Trophoblast cell (in vitro differentiated cells and primary cell): ENCODE data around the gene TMED4.

ENCODE experiments used
- DNase-seq, 2 donors: peaks; one replicate each; pipeline ENCODE4 v3.0.0-alpha.2; 2016
- H2AFZ ChIP-seq: 2 replicates; pipeline ENCODE4 v1.6.1; 2013; ENCODE audit warnings: low read length, moderate library complexity, mild to moderate bottlenecking; ENCODE audit not compliant: insufficient read depth, poor library complexity
- H2AK5ac ChIP-seq: 2 replicates; pipeline ENCODE4 v1.6.1; 2013; ENCODE audit warnings: mild to moderate bottlenecking, low read length
- H2BK120ac ChIP-seq: 2 replicates; pipeline ENCODE4 v1.6.1; 2013; ENCODE audit warnings: low read length, mild to moderate bottlenecking, moderate library complexity; ENCODE audit not compliant: insufficient read depth, poor library complexity
- H2BK12ac ChIP-seq: 2 replicates; pipeline ENCODE4 v1.6.1; 2013; ENCODE audit warnings: mild to moderate bottlenecking, low read length, moderate library complexity
- H2BK5ac ChIP-seq: 2 replicates; pipeline ENCODE4 v1.6.1; 2013; ENCODE audit warnings: low read length, low read depth, moderate library complexity, mild to moderate bottlenecking; ENCODE audit not compliant: poor library complexity
- H3K14ac ChIP-seq: 2 replicates; pipeline ENCODE4 v1.6.1; 2013; ENCODE audit warnings: mild to moderate bottlenecking, low read length
- H3K18ac ChIP-seq: 2 replicates; pipeline ENCODE4 v1.6.1; 2013; ENCODE audit warnings: mild to moderate bottlenecking, low read length
- H3K23ac ChIP-seq: 2 replicates; pipeline ENCODE4 v1.6.1; 2013; ENCODE audit warnings: low read length
- H3K27ac ChIP-seq: 2 replicates; pipeline ENCODE4 v1.5.1; 2013; ENCODE audit warnings: low read depth, mild to moderate bottlenecking, inconsistent platforms, low read length, moderate library complexity
- H3K27me3 ChIP-seq: 2 replicates; pipeline ENCODE4 v1.6.1; 2013; ENCODE audit warnings: inconsistent platforms, mild to moderate bottlenecking, low read length, moderate library complexity; ENCODE audit not compliant: insufficient read depth
- H3K36me3 ChIP-seq, 2 experiments: 1 replicate in 1 of 2; 2 replicates in 1 of 2; pipeline ENCODE4 v1.6.1; 2013; ENCODE audit warnings: low read length in 2 of 2, mild to moderate bottlenecking in 2 of 2, moderate library complexity in 1 of 2; ENCODE audit not compliant: insufficient read depth in 2 of 2, control insufficient read depth in 1 of 2
- H3K4ac ChIP-seq: 2 replicates; pipeline ENCODE4 v1.6.1; 2013; ENCODE audit warnings: low read depth, mild to moderate bottlenecking, low read length, moderate library complexity
- H3K4me1 ChIP-seq, 2 experiments: 1 replicate in 1 of 2; 2 replicates in 1 of 2; pipeline ENCODE4 v1.6.1; 2013; ENCODE audit warnings: low read length in 2 of 2, mild to moderate bottlenecking in 2 of 2, moderate library complexity in 1 of 2; ENCODE audit not compliant: insufficient read depth in 2 of 2, control insufficient read depth in 1 of 2
- H3K4me2 ChIP-seq: 2 replicates; pipeline ENCODE4 v1.6.1; 2013; ENCODE audit warnings: inconsistent platforms, mild to moderate bottlenecking, low read length, moderate library complexity
- H3K4me3 ChIP-seq: 2 replicates; pipeline ENCODE4 v1.5.1; 2013; ENCODE audit warnings: mild to moderate bottlenecking, low read depth, low read length, inconsistent platforms
- H3K79me1 ChIP-seq: one replicate; pipeline ENCODE4 v1.6.1; 2013; ENCODE audit warnings: low read length
- H3K79me2 ChIP-seq: 2 replicates; pipeline ENCODE4 v1.6.1; 2013; ENCODE audit warnings: low read length, mild to moderate bottlenecking; ENCODE audit not compliant: control insufficient read depth, insufficient read depth, poor library complexity
- H3K9ac ChIP-seq: 2 replicates; pipeline ENCODE4 v1.6.1; 2013; ENCODE audit warnings: mild to moderate bottlenecking, low read length
- H3K9me3 ChIP-seq: 2 replicates; pipeline ENCODE4 v1.6.1; 2013; ENCODE audit warnings: low read depth, mild to moderate bottlenecking, control low read depth, inconsistent platforms, low read length; ENCODE audit not compliant: insufficient read depth
- H4K12ac ChIP-seq: 2 replicates; pipeline ENCODE4 v1.6.1; 2013; ENCODE audit warnings: low read depth, mild to moderate bottlenecking, low read length, moderate library complexity
- H4K8ac ChIP-seq: 2 replicates; pipeline ENCODE4 v1.6.1; 2013; ENCODE audit warnings: low read depth, mild to moderate bottlenecking, low read length, moderate library complexity
- H4K91ac ChIP-seq: one replicate; pipeline ENCODE4 v1.6.1; 2013; ENCODE audit warnings: low read depth, mild to moderate bottlenecking, low read length, moderate library complexity
- WGBS: extraction: QIAGEN DNeasy Blood & Tissue Kit; methylation state at CpG from one replicate; pipeline ENCODE4 v1.1.7; 2013; ENCODE audit warnings: missing lambda C conversion rate; ENCODE audit not compliant: insufficient read length, insufficient coverage; ENCODE audit errors: extremely low coverage; 5-methylcytosine and 5-hydroxymethylcytosine counted together

TMED4 gene

GRCh38 chr7:44621750-44622103 is 39.7 kb upstream of the TMED4 start:
- H2AK5ac ChIP-seq, result no peak overlapping the region
- peaks cover 18 to 19% of the 10 kb centered on the region in 2 experiments for H3K36me3 ChIP-seq
- no peak overlapping the region for H3K27ac ChIP-seq
- DNase-seq, result peak in 1 of 2 donors; percentile 4
- peaks cover 9 to 22% of the 10 kb centered on the region in 2 experiments for H3K4me1 ChIP-seq
- H2AFZ ChIP-seq, result no peak overlapping the region
- no peak overlapping the region for H3K4me2 ChIP-seq
- H3K4ac ChIP-seq, result peak overlapping the region; percentile 16
- H3K9ac ChIP-seq, result no peak overlapping the region
- H2BK5ac ChIP-seq, result no peak overlapping the region
- no peak overlapping the region for H2BK12ac ChIP-seq
- H2BK120ac ChIP-seq, result no peak overlapping the region
- H3K23ac ChIP-seq, result no peak overlapping the region
- H3K9me3 ChIP-seq, result no peaks in the 10 kb centered on the region
- WGBS, result no CpG with 5 or more reads among the region's 5 CpGs
- no peaks in the 10 kb centered on the region for H3K27me3 ChIP-seq
- no peak overlapping the region for H3K14ac ChIP-seq
- H3K79me2 ChIP-seq, result peaks cover 10% of the 10 kb centered on the region
- H3K79me1 ChIP-seq, result peaks cover 10% of the 10 kb centered on the region
- H4K12ac ChIP-seq, result no peak overlapping the region
- H3K18ac ChIP-seq, result no peak overlapping the region
- no peak overlapping the region for H4K8ac ChIP-seq
- no peak overlapping the region for H3K4me3 ChIP-seq
- no peak overlapping the region for H4K91ac ChIP-seq

GRCh38 chr7:44621034-44621749 is 39.2 kb upstream of the TMED4 start:
- Histone ChIP-seq H3K4me2 (no peak overlapping the region), H4K91ac (no peak overlapping the region), H2AFZ (no peak overlapping the region), H3K18ac (no peak overlapping the region), H3K9me3 (no peaks in the 10 kb centered on the region), H4K8ac (no peak overlapping the region), H2BK120ac (no peak overlapping the region), H3K79me1 (peaks cover 10% of the 10 kb centered on the region), H3K23ac (no peak overlapping the region), H3K79me2 (peaks cover 10% of the 10 kb centered on the region), H3K36me3 (peaks cover 14 to 15% of the 10 kb centered on the region in 2 experiments), H3K27me3 (no peaks in the 10 kb centered on the region), H3K9ac (no peak overlapping the region), H2BK12ac (no peak overlapping the region), H4K12ac (no peak overlapping the region), H3K14ac (no peak overlapping the region), H3K4me3 (no peak overlapping the region), H2AK5ac (no peak overlapping the region), H3K27ac (no peak overlapping the region), H2BK5ac (peak overlapping the region; percentile 44), H3K4me1 (peaks cover 9 to 23% of the 10 kb centered on the region in 2 experiments), H3K4ac (peak overlapping the region; percentile 5)
- WGBS, result no CpG with 5 or more reads among the region's 11 CpGs
- DNase-seq, result peak; percentile 84 to 89

- Histone ChIP-seq H3K4ac (peak overlapping the region; percentile 73), H3K79me2 (peaks cover 17% of the 10 kb centered on the region), H3K4me3 (no peak overlapping the region), H3K18ac (peak overlapping the region; percentile 61), H3K23ac (no peak overlapping the region), H3K36me3 (peaks cover 0 to 3% of the 10 kb centered on the region in 2 experiments), H3K27ac (peak overlapping the region; percentile 97), H3K4me1 (peaks cover 15 to 31% of the 10 kb centered on the region in 2 experiments), H2AK5ac (no peak overlapping the region), H2BK5ac (peak overlapping the region; percentile 96), H3K9me3 (no peaks in the 10 kb centered on the region), H3K4me2 (peak overlapping the region; percentile 70), H2BK120ac (peak overlapping the region; percentile 98), H3K79me1 (peaks cover 13% of the 10 kb centered on the region), H3K27me3 (no peaks in the 10 kb centered on the region), H4K8ac (peak overlapping the region; percentile 69), H4K91ac (peak overlapping the region; percentile 96), H3K9ac (no peak overlapping the region), H2BK12ac (peak overlapping the region; percentile 99), H4K12ac (peak overlapping the region; percentile 64), H3K14ac (peak overlapping the region; percentile 78), H2AFZ (no peak overlapping the region)
- DNase-seq, result peak; percentile 98
- WGBS, result no CpG with 5 or more reads among the region's 3 CpGs
These were observed 36.7 kb upstream of the TMED4 start for GRCh38 chr7:44618753-44619152.

- Histone ChIP-seq H3K79me2 (peaks cover 16% of the 10 kb centered on the region), H2BK120ac (no peak overlapping the region), H4K91ac (no peak overlapping the region), H2AFZ (no peak overlapping the region), H4K12ac (no peak overlapping the region), H3K23ac (no peak overlapping the region), H3K79me1 (peaks cover 13% of the 10 kb centered on the region), H3K9me3 (no peaks in the 10 kb centered on the region), H3K4me1 (peaks cover 16 to 30% of the 10 kb centered on the region in 2 experiments), H2BK12ac (no peak overlapping the region), H3K4me3 (no peak overlapping the region), H3K18ac (no peak overlapping the region), H2BK5ac (peak overlapping the region; percentile 7), H3K27me3 (no peaks in the 10 kb centered on the region), H2AK5ac (no peak overlapping the region), H3K4me2 (peak overlapping the region; percentile 41), H3K36me3 (peaks cover 0 to 3% of the 10 kb centered on the region in 2 experiments), H3K27ac (peak overlapping the region; percentile 97), H3K9ac (no peak overlapping the region), H3K14ac (no peak overlapping the region), H4K8ac (no peak overlapping the region), H3K4ac (peak overlapping the region; percentile 4)
- DNase-seq, result no peak
- no CpG with 5 or more reads among the region's 1 CpG for WGBS
These were observed 36.0 kb upstream of the TMED4 start for GRCh38 chr7:44618045-44618444.
